Hepatocyte (in vitro differentiated cells): ENCODE data around the gene TP73.

ENCODE experiments used
- EZH2 ChIP-seq: fragments of 200-600 bp; sonication (generic); IDR thresholded peaks from 2 replicates; pipeline ENCODE4 v1.6.1; 2016; ENCODE audit warnings: antibody characterized with exemption, mild to moderate bottlenecking, borderline replicate concordance
- EZH2phosphoT487 ChIP-seq: fragments of 200-600 bp; sonication (generic); IDR thresholded peaks from one replicate; pipeline ENCODE4 v1.6.1; 2018; ENCODE audit warnings: antibody characterized with exemption, mild to moderate bottlenecking, low read depth, moderate library complexity; ENCODE audit not compliant: unreplicated experiment, severe bottlenecking
- TF ChIP-seq, protein P1 (sequence below): fragments of 200-600 bp; sonication (generic); IDR thresholded peaks from 2 replicates; pipeline ENCODE4 v1.5.1; 2016; ENCODE audit warnings: antibody characterized with exemption, mild to moderate bottlenecking; ENCODE audit not compliant: poor library complexity

DNA sequence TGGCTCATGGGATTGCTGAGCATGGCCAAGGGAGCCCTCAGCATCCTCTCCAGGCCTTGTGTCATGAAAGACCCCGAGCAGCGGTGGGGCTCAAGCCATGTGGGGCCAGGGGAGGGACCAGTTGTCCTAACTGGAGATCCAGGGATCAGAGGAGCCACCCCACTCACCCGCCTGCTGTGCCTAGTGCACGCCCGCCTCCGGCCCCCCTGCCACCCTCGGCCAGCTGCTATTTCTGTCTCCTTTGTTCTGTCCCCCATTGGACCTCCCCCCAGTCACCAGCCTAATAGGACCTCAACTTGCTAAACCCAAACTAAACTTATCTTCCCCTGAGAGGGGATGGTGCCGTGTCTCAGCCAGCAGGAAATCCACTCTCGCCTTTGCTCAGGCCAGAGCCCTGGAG, 44.4 kb downstream of the TP73 start:
- TF ChIP-seq, protein P1, sequence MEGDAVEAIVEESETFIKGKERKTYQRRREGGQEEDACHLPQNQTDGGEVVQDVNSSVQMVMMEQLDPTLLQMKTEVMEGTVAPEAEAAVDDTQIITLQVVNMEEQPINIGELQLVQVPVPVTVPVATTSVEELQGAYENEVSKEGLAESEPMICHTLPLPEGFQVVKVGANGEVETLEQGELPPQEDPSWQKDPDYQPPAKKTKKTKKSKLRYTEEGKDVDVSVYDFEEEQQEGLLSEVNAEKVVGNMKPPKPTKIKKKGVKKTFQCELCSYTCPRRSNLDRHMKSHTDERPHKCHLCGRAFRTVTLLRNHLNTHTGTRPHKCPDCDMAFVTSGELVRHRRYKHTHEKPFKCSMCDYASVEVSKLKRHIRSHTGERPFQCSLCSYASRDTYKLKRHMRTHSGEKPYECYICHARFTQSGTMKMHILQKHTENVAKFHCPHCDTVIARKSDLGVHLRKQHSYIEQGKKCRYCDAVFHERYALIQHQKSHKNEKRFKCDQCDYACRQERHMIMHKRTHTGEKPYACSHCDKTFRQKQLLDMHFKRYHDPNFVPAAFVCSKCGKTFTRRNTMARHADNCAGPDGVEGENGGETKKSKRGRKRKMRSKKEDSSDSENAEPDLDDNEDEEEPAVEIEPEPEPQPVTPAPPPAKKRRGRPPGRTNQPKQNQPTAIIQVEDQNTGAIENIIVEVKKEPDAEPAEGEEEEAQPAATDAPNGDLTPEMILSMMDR = no peak
- TF ChIP-seq EZH2 (no peak), EZH2phosphoT487 (no peak)
